Spleen (tissue), 11 donors: ENCODE results near the gene GOLIM4. TPM values are rescaled to one million over a fixed set of nuclear protein-coding genes. Genes with fewer than 3 reads are reported as not detected.
A peak's percentile ranks its signal among the peaks of the same experiment; 100 is the strongest.

Source experiments
- DNase-seq: peaks from one replicate; pipeline ENCODE4 v3.0.0-alpha.2; 2020
- H3K27ac ChIP-seq, 8 donors: fragments of 200-600 bp; sonication (generic) in 7 of 8; 1 replicate in 4 of 8; 2 replicates in 4 of 8; pipeline versions ENCODE4 v1.5.0 to v1.8.0; 2016 to 2021; ENCODE audit warnings: inconsistent platforms in 4 of 8, mild to moderate bottlenecking in 4 of 8, moderate library complexity in 1 of 8
- H3K27me3 ChIP-seq, 7 donors: fragments of 200-600 bp; sonication (generic) in 6 of 7; replicated peaks in 1 of 7; 1 replicate in 4 of 7; 2 replicates in 3 of 7; pipeline versions ENCODE4 v1.5.0 to v1.8.0; 2016 to 2021; ENCODE audit warnings: inconsistent platforms in 3 of 7, mild to moderate bottlenecking in 1 of 7
- H3K36me3 ChIP-seq, 6 donors: fragments of 200-600 bp; sonication (generic) in 5 of 6; 1 replicate in 4 of 6; 2 replicates in 2 of 6; pipeline versions ENCODE4 v1.5.0 to v1.8.0; 2016 to 2021; ENCODE audit warnings: inconsistent platforms in 2 of 6
- H3K4me1 ChIP-seq, 6 donors: fragments of 200-600 bp; sonication (generic) in 5 of 6; 1 replicate in 3 of 6; 2 replicates in 3 of 6; pipeline versions ENCODE4 v1.5.0 to v1.8.0; 2016 to 2021; ENCODE audit warnings: inconsistent platforms in 3 of 6
- H3K4me3 ChIP-seq, 8 donors: fragments of 200-600 bp; sonication (generic) in 7 of 8; 1 replicate in 4 of 8; 2 replicates in 4 of 8; pipeline versions ENCODE4 v1.5.0 to v1.8.0; 2016 to 2021; ENCODE audit warnings: inconsistent platforms in 4 of 8, mild to moderate bottlenecking in 4 of 8, moderate library complexity in 2 of 8
- H3K9me3 ChIP-seq, 8 donors: fragments of 200-600 bp; sonication (generic) in 7 of 8; 1 replicate in 4 of 8; 2 replicates in 4 of 8; pipeline versions ENCODE4 v1.5.0 to v1.8.0; 2016 to 2021; ENCODE audit warnings: inconsistent platforms in 4 of 8
- POLR2A ChIP-seq, 3 donors: fragments of 450-650 bp; IDR thresholded peaks; one replicate each; pipeline ENCODE4 v1.5.1; 2017; ENCODE audit warnings: antibody characterized with exemption in 3 of 3, mild to moderate bottlenecking in 1 of 3
- POLR2AphosphoS5 ChIP-seq, 3 donors: sonication (generic); formaldehyde crosslinking; IDR thresholded peaks; one replicate each; pipeline ENCODE4 v1.5.1; 2017; ENCODE audit warnings: antibody characterized with exemption in 3 of 3
- WGBS, 5 donors: extraction: QIAGEN DNeasy Blood & Tissue Kit in 3 of 5; methylation state at CpG; one replicate each; pipeline versions ENCODE4 v1.1.5 to v1.1.7; 2013 to 2018; 5-methylcytosine and 5-hydroxymethylcytosine counted together
- intact Hi-C: fragments of 100-400 bp; cut with DNase I; formaldehyde crosslinking; loops from one replicate; pipeline ENCODE4 v1.15.0; 2023; ENCODE audit warnings: low total_unique reads
- polyA plus RNA-seq, 3 donors: library from polyadenylated mRNA; stranded (reverse); fragments of 200-250 nt; gene quantifications; one replicate each; pipeline ENCODE4 v1.2.1, GENCODE V29; 2013
- total RNA-seq, 7 donors: library from RNA; depleted of rRNA in 3 of 7; stranded (reverse); fragments of >200 nt in 3 of 7; fragmentation: NEBNext Ultra II Directional in 4 of 7; extraction: Animal tissue kit (Norgen Biotek cat#: 25700) in 4 of 7; gene quantifications; one replicate each; pipeline versions ENCODE4 v1.1.0 to v1.2.1, GENCODE V29; 2016 to 2021
- TF ChIP-seq, protein P1 (sequence below), 11 experiments: fragments of 200-600 bp in 7 of 11; fragments of 450-650 bp in 4 of 11; sonication (generic) in 4 of 11; IDR thresholded peaks in 8 of 11; conservative IDR thresholded peaks in 3 of 11; 1 replicate in 7 of 11; 2 replicates in 4 of 11; pipeline versions ENCODE4 v1.4.0 to v1.8.0; 2016 to 2021; ENCODE audit warnings: antibody characterized with exemption in 11 of 11, inconsistent platforms in 4 of 11, mild to moderate bottlenecking in 1 of 11
- donor health status: healthy with polysubstance abuse.
- donor health status: DM: no; HTN: no; CAD: no; lungs with moderate emphysema.
- donor health status: DM: no; HTN: no; CAD: no.
- donor health status: Bipolar disorder and iron deficiency.
- donor health status: healthy.
- donor health status: DM: no; HTN: no; CAD: no.
- donor health status: DM: yes; HTN: yes; CAD: no.

GOLIM4 gene
- total and polyA plus RNA-seq, 10 donors = 5.5 to 44.8 (median 23.1) TPM

DNA sequence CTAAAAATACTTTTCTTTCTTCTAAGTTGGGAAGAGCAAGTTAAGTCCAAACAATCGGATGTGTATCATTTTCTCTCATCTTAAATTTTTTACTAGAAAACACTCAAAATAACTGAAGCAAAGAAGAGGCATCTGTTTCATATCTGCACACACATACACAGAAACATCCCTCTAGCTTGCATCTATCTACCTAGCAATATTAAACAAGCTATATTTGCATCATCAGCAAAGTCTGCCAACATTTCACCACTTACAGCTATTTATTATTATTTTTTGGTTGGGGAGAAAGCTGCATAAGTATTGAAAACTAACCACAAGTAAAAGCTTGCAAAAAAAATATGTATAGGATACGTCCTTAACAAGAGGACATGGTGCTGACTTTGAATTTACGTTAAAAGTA is 1.9 kb downstream of the GOLIM4 start:
- H3K36me3 ChIP-seq = no peaks in the 10 kb centered on the region
- peak overlapping the region in 5 of 8 donors; percentile 44 to 97 (median 87) for H3K27ac ChIP-seq
- peaks cover 14 to 53% (median 32%) of the 10 kb centered on the region in 6 donors for H3K4me1 ChIP-seq
- H3K27me3 ChIP-seq = peaks cover 0 to 8% (median 0%) of the 10 kb centered on the region in 7 donors
- H3K4me3 ChIP-seq = peak overlapping the region in 4 of 8 donors; percentile 66 to 97 (median 83)
- no peak for DNase-seq
- H3K9me3 ChIP-seq = no peaks in the 10 kb centered on the region
- 56 to 72% (median 62%) methylated on average over 3 of the region's 3 CpGs for WGBS, 5 donors
- intact Hi-C loops = no loop called here
- no peak for TF ChIP-seq POLR2A (IDR thresholded peaks at IDR 0.05)
- no peak for TF ChIP-seq POLR2AphosphoS5 (IDR thresholded peaks at IDR 0.05)
- TF ChIP-seq, protein P1, sequence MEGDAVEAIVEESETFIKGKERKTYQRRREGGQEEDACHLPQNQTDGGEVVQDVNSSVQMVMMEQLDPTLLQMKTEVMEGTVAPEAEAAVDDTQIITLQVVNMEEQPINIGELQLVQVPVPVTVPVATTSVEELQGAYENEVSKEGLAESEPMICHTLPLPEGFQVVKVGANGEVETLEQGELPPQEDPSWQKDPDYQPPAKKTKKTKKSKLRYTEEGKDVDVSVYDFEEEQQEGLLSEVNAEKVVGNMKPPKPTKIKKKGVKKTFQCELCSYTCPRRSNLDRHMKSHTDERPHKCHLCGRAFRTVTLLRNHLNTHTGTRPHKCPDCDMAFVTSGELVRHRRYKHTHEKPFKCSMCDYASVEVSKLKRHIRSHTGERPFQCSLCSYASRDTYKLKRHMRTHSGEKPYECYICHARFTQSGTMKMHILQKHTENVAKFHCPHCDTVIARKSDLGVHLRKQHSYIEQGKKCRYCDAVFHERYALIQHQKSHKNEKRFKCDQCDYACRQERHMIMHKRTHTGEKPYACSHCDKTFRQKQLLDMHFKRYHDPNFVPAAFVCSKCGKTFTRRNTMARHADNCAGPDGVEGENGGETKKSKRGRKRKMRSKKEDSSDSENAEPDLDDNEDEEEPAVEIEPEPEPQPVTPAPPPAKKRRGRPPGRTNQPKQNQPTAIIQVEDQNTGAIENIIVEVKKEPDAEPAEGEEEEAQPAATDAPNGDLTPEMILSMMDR (IDR thresholded peaks at IDR 0.05 in 8 of 11, conservative IDR thresholded peaks at IDR 0.05 in 3 of 11) = no peak

DNA sequence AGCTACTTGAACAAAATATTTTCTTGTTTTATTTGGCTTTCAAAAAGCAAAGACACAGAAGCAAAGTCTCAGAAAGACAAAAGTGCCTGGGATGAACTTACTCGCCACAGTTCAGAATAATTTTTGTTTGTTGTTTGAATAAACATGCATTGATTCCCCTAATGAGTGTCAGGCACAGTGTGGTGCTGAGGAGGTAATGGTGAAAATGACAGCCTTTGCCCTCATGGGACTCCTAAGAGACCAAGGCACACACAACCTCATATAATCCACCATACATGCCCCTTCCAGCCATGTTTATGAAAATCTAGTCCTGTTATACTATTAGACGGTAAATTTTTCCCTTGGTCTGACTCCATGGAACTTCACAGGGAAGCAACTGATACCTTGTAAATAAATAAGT is 2.5 kb downstream of the GOLIM4 start:
- no peaks in the 10 kb centered on the region for H3K36me3 ChIP-seq
- WGBS, 5 donors = 81 to 89% (median 86%) methylated on average over 2 of the region's 2 CpGs
- no peak for DNase-seq
- H3K9me3 ChIP-seq = no peaks in the 10 kb centered on the region
- intact Hi-C loops = no loop called here
- H3K4me3 ChIP-seq = peak overlapping the region in 2 of 8 donors; percentile 66 to 97
- H3K4me1 ChIP-seq = peaks cover 14 to 58% (median 35%) of the 10 kb centered on the region in 6 donors
- TF ChIP-seq, protein P1 (IDR thresholded peaks at IDR 0.05 in 8 of 11, conservative IDR thresholded peaks at IDR 0.05 in 3 of 11) = no peak
- TF ChIP-seq POLR2A (IDR thresholded peaks at IDR 0.05) = no peak
- no peak for TF ChIP-seq POLR2AphosphoS5 (IDR thresholded peaks at IDR 0.05)
- H3K27me3 ChIP-seq = peaks cover 0 to 8% (median 0%) of the 10 kb centered on the region in 7 donors
- peak overlapping the region in 2 of 8 donors; percentile 44 to 97 for H3K27ac ChIP-seq

DNA sequence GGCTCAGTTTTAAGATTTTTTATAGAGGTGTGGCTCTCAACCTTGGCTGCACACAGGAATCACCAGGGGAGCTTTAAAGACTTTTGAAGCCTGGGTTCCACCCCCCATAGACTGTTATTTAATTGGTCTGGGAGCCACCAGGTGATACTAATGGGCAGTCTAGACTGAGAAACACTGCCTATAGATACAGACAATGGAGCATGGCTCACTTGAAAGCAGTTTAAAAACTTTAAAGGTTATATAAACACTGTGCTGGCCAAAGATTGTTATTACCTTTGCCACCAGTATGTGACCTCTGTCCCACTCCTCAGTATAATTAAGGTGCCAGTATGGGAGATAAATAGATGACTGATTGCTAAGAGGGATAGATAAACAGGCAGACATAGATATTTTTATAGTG is 3.8 kb downstream of the GOLIM4 start:
- DNase-seq = no peak
- Histone ChIP-seq H3K27me3 (peaks cover 0 to 8% (median 0%) of the 10 kb centered on the region in 7 donors), H3K4me3 (no peak overlapping the region), H3K4me1 (peaks cover 14 to 61% (median 36%) of the 10 kb centered on the region in 6 donors), H3K9me3 (no peaks in the 10 kb centered on the region), H3K36me3 (no peaks in the 10 kb centered on the region), H3K27ac (no peak overlapping the region)
- TF ChIP-seq POLR2A (IDR thresholded peaks at IDR 0.05) = no peak
- TF ChIP-seq, protein P1 (IDR thresholded peaks at IDR 0.05 in 8 of 11, conservative IDR thresholded peaks at IDR 0.05 in 3 of 11) = no peak
- no peak for TF ChIP-seq POLR2AphosphoS5 (IDR thresholded peaks at IDR 0.05)
- intact Hi-C loops = no loop called here

DNA sequence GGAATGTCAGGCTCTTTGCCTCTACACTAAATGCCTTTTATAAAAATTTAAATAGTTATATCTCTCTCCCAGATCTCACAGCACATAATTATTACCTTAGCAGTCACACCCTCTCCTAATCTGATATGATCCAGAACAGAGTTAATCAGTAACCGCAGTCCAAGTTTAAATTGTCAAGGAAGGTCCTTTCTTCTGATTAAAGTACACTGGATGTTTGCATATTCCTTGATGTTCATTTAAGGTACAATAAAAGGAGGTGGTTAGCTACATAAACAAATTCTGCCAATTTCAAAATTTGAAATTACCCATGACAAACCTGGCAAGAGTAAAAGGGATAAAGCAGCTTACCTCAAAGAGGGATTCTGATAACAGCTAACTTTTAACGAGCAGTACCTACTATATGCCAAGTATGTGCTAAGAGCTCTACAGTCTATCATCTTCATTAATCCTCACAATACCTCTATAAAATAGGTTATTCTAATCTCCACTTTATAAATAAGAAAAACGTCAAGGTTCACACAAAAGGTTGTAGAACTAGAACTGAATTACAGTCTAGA is 4.3 kb downstream of the GOLIM4 start:
- no peaks in the 10 kb centered on the region for H3K36me3 ChIP-seq
- TF ChIP-seq POLR2A (IDR thresholded peaks at IDR 0.05) (no peak), POLR2AphosphoS5 (IDR thresholded peaks at IDR 0.05) (no peak)
- TF ChIP-seq, protein P1 (IDR thresholded peaks at IDR 0.05 in 8 of 11, conservative IDR thresholded peaks at IDR 0.05 in 3 of 11) = no peak
- peaks cover 0 to 8% (median 0%) of the 10 kb centered on the region in 7 donors for H3K27me3 ChIP-seq
- no peaks in the 10 kb centered on the region for H3K9me3 ChIP-seq
- H3K4me1 ChIP-seq = peaks cover 14 to 55% (median 34%) of the 10 kb centered on the region in 6 donors
- WGBS, 5 donors = 83 to 93% (median 89%) methylated on average over 3 of the region's 3 CpGs
- H3K4me3 ChIP-seq = no peak overlapping the region
- intact Hi-C loops = no loop called here
- DNase-seq = no peak
- H3K27ac ChIP-seq = no peak overlapping the region
